ENCODE data around the gene TAF12.
A peak's percentile ranks its signal among the peaks of the same experiment; 100 is the strongest.
"Not testable (repeated sequence)": the region's sequence is repeated elsewhere in the genome, so short reads cannot be mapped to it uniquely, and the experiment has no call there.

The TAF12 gene

GRCh38 chr1:28642056-28642846, 616 bp downstream of the TAF12 start:
- no peak for DNase-seq

- DNase-seq, result no peak
Measured at GRCh38 chr1:28640766-28641165, 2.1 kb downstream of the TAF12 start.

- no peak for DNase-seq
Measured at GRCh38 chr1:28632560-28632959, 10.3 kb downstream of the TAF12 start.

- no peak for DNase-seq
Measured at GRCh38 chr1:28631713-28632112, 11.2 kb downstream of the TAF12 start.

DNA sequence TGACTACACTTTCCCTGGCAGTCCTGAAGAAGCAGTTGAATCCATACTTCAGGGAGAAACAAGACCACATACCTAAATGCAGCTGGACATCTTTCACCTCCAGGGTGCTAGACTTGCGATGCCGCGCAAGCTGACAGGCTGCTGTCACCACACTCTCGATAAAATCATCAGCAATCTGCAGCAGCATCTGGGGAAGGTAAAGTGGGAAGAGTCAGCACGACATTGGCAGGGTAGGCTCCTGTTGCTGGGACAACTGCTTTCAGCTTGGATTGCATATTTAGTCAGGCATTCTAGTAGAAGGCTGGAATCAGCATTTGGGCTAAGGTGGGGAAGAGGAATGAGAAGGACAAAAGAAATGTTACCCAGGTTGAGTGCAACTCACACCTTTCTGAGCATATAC, 29.7 kb downstream of the TAF12 start:
- DNase-seq, result no peak

DNA sequence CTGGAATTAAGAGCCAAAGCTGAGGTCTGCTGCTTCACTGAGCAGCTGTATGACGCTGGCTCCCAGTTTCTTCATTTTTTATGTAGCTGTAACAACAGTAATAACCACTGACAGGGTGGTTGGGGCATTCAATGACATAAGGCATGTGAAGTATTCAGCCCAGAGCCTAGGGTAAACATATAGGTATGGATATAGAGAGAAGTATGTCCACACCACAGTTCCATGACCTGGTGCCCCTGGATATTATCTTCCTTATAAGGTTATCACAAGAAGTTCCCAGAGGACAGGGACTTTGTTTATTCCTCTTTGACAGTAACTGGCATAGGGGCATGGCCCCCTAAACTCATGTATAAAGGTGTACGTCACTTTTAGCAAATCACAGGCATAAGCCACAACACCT, 36.1 kb downstream of the TAF12 start:
- no peak for DNase-seq

- no peak for DNase-seq
Measured at GRCh38 chr1:28604962-28605361, 37.9 kb downstream of the TAF12 start.

DNA sequence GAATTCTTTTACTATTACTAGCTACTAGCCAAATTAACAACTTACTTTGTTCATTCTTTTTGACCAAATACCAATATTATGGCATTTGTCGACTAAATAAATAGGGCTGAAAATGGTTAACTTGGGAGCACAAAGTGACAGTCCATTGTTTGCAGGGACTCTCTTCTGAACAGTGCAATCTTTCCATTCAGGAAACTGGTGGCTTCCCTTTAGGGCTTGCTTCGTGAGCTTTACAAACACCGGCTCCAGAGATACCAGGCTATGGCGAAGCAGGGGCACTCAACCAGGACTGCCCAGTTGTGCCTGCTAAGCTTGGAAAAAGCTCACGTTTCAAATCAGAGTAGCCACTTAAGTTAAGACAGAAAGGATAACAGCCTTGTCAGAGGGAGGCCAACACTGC, 38.5 kb downstream of the TAF12 start:
- DNase-seq, result no peak

DNA sequence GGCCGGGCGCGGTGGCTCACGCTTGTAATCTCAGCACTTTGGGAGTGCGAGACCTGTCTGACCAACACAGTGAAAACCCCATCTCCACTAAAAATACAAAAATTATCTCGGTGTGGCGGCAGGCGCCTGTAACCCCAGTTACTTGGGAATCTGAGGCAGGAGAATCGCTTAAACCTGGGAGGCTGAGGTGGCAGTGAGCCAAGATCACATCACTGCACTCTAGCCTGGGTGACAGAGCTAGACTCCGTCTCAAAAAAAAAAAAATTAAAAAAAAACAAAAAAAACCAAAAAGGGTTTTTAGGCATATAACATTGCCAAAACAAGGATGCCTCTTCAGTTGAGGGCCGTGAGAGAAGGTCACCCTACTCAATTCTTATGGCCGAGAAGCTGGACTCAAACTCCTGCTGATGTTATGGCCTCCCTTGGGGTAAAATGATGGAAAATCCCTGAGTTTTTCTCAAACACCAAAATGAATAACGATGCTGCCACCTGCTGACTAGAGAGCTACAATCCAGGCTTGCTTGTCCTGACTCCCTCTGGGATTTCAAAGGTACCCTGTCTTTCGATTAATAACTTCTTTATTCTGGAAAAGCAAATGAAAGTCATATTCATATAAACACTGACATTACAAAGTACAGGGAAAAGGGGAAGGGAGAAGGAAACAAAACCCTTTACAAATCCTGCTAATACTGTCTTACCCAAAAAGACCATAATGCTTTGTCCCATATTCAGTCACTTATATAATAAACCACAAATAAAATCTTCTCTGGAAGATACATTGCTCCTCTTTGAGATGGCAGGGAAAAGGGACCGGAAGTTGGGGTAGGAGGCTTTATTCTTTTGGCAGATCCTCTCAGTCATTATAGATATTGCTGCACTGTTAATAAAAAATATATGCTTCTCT, 40.1 kb downstream of the TAF12 start:
- DNase-seq, result peak; percentile 45

DNA sequence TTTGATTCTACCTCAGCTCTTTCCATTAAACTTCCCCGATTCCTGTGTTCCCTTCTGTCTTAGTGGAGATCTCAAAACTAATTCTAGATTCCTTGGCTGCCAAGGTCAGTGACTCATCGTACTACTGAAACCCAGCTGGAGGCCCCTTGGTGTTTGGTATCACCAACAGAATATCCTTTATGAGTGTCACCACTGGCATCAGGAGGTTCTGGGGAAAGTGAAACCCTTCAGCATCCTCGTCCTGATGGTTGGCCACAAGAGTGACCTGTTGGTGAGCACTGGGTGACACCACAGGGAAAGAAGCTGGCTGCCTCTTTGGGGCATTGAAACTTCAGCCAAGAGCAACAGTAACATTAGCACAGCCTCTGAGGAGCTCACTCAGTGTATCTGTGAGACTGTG, 41.2 kb downstream of the TAF12 start:
- DNase-seq, result no peak

DNA sequence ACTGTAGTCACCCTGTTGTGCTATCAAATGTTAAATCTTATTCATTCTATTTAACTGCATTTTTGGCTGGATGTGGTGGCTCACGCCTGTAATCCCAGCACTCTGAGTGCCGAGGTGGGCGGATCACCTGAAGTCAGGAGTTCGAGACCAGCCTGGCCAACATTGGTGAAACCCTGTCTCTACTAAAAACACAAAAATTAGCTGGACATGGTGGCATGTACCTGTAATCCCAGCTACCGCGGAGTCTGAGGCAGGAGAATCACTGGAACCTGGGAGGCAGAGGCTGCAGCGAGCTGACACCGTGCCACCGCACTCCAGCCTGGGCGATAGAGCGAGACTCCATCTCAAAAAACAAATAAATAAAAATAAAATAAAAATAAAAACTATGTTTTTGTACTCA, 46.6 kb downstream of the TAF12 start:
- DNase-seq, result not testable (repeated sequence)

- DNase-seq, result no peak
Measured at GRCh38 chr1:28595412-28596191, 47.3 kb downstream of the TAF12 start.

- DNase-seq, result not testable (repeated sequence)
Measured at GRCh38 chr1:28594686-28595411, 48.0 kb downstream of the TAF12 start.

DNA sequence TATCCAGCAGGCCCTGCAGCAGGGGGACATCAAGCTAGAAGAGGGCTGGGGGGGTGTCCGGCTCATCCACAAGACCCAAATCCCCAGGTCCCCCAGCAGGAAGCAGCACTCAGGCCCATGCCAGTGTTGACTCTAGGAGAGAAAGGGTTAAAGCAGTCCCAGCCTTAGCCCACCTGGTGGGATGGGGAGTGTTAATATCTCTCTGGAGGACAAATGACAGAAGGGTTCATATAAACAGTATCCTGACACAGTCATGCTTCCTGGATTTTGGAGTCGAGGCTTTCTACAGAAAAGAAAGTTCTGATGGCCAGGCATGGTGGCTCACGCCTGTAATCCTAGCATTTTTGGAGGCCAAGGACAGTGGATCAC, 48.9 kb downstream of the TAF12 start:
- DNase-seq, result not testable (repeated sequence)

GRCh38 chr1:28592321-28593071, 50.4 kb downstream of the TAF12 start:
- DNase-seq, result no peak

DNA sequence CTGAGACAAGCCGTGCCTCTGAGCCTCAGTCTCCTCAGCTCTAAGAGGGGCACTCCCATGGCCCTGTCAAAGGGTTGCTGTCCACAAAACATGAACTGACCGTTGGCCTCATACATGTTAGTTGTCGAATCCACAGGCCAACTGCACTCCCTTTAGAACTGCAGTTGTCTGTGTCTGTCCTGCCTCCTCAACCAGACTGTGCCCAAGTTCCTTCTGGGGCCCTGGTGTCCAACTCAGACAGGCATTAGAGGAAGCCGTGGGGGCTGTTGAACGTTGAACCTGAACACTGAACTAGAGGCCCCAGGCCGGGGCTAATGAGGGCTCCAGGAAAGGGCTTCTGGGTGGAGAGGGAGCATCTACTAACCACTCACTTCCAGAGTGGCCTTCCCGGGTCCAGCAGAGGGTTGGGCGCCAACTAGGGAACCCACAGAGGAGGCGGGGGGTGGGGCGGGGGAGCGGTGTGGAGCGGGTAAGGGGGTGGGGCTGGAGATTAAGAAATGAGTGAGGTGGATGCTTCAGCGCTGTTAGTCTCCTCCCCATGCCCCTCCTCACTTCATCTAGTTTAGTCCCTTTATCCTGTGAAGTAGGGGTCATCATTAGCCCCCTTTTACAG, 51.1 kb downstream of the TAF12 start, which contains the start of gene RAB42:
RAB42 (plus strand) TSS at position 558 of the 613 bp plus-strand sequence. CDS start 247 bp downstream, outside the sequence.
- no peak for DNase-seq

- DNase-seq, result not testable (repeated sequence)
Measured at GRCh38 chr1:28586585-28587391, 56.1 kb downstream of the TAF12 start.

GRCh38 chr1:28582248-28582615, 60.6 kb downstream of the TAF12 start:
- peak; percentile 23 for DNase-seq

DNA sequence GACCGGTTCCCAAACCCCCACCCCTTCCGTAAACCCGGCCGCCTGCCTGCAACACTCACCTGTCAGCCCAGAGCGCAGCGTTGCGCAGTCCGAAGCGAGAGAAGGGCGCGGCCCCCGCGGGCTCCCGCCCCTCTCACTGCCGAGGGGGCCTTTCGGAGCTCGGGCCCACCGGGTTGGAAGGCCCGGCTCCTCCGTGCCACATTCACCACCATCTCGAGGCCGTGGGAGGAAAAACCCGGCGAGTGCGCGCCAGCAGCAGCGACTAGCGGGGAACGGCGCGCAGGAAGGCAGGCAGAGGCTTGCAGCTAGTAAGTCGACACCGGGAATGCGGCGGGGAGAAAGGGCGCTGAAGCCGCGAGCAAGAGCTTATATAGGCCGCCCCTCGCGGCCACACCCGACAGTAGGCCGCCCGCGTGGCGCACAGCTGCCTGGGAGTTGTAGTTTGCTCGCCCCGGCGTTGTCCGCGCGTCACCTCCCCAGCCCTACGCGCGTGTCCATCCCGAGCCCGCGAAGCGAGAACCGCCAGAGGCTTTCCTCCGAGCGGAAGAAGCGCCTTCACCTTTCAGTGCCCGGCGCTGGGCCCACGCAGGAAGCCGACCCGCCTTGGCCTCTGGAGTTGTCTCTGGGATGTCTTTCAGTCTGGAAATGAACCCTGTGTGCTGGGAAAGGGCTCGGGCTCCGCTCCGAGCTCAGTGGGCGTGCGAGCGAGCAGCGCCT, 61.2 kb downstream of the TAF12 start:
- peak; percentile 93 for DNase-seq

Measured in NCI-H526 treated with DMSO at 0.1 percent for 48 hours (cell line).